ENCODE results near the gene BLACAT1. TPM values are rescaled to one million over a fixed set of nuclear protein-coding genes. Genes with fewer than 3 reads are reported as not detected.

The BLACAT1 gene
- total RNA-seq (ENCODE audit: unreplicated experiment), result 1.1 TPM
- long read RNA-seq, result 0 reads

GRCh38 chr1:205455581-205456382 lies at the start of gene BLACAT1:
TSS of gene BLACAT1 (minus strand) at chr1:205456045.
- peak within 1 kb of the TSS; percentile 95 for H3K4me3 Mint-ChIP-seq (ENCODE audit: unreplicated experiment)
- H3K27ac Mint-ChIP-seq (ENCODE audit: unreplicated experiment), result peak within 1 kb of the TSS; percentile 75
- TF ChIP-seq, protein P1, sequence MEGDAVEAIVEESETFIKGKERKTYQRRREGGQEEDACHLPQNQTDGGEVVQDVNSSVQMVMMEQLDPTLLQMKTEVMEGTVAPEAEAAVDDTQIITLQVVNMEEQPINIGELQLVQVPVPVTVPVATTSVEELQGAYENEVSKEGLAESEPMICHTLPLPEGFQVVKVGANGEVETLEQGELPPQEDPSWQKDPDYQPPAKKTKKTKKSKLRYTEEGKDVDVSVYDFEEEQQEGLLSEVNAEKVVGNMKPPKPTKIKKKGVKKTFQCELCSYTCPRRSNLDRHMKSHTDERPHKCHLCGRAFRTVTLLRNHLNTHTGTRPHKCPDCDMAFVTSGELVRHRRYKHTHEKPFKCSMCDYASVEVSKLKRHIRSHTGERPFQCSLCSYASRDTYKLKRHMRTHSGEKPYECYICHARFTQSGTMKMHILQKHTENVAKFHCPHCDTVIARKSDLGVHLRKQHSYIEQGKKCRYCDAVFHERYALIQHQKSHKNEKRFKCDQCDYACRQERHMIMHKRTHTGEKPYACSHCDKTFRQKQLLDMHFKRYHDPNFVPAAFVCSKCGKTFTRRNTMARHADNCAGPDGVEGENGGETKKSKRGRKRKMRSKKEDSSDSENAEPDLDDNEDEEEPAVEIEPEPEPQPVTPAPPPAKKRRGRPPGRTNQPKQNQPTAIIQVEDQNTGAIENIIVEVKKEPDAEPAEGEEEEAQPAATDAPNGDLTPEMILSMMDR (IDR thresholded peaks at IDR 0.05; ENCODE audit: partially characterized antibody, unreplicated experiment), result no peak
- H3K4me1 Mint-ChIP-seq (ENCODE audit: low read depth, unreplicated experiment), result peaks cover 4% of the 10 kb centered on the region
- no peaks in the 10 kb centered on the region for H3K36me3 Mint-ChIP-seq (ENCODE audit: unreplicated experiment)
- H3K27me3 Mint-ChIP-seq (ENCODE audit: unreplicated experiment), result peaks cover 14% of the 10 kb centered on the region
- peaks cover 13% of the 10 kb centered on the region for H3K9me3 Mint-ChIP-seq (ENCODE audit: unreplicated experiment)
- DNase-seq, result no peak

DNA sequence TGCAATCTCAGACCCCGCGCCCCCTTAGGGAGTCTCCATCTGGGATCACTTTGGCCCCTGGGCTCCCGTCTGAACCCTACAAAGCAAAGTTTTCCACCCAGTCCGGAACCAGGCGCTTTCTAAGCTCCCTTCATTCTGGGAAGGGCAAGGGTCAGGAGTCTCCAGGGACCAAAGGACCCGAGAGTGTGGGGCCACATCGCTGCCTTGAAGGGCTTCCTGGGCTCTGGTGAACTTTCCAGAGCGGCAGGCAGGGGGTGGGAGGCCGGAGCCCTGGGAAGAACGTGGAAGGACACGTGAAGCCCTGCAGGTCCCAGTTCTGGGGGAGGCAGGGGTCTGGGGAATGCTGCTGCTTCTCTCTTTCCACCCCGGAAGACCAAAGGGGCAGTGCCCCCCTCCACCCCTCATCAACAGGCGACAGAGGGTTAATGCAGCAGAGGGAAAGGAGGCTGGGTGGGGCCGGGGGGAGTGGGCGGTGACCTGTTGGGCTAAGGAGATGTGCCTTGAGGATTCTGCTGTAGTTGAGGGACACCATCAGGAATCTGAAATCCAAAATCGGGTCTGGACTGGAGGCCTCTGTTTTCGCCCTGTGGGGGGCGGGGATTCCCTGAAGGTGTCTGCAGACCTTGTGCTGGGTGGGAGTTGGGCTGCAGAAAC lies 49.4 kb upstream of the BLACAT1 start:
- Mint-ChIP-seq H3K27ac (ENCODE audit: unreplicated experiment) (no peak overlapping the region), H3K4me1 (ENCODE audit: low read depth, unreplicated experiment) (peaks cover 11% of the 10 kb centered on the region), H3K9me3 (ENCODE audit: unreplicated experiment) (peaks cover 5% of the 10 kb centered on the region), H3K27me3 (ENCODE audit: unreplicated experiment) (peaks cover 11% of the 10 kb centered on the region), H3K36me3 (ENCODE audit: unreplicated experiment) (no peaks in the 10 kb centered on the region), H3K4me3 (ENCODE audit: unreplicated experiment) (peak overlapping the region; percentile 79)
- TF ChIP-seq, protein P1 (IDR thresholded peaks at IDR 0.05; ENCODE audit: partially characterized antibody, unreplicated experiment), result no peak
- no peak for DNase-seq

- H3K27ac Mint-ChIP-seq (ENCODE audit: unreplicated experiment), result no peak within 1 kb of the TSS
Observed at GRCh38 chr1:205504311-205505075, 48.6 kb upstream of the BLACAT1 start, which contains the start of gene CDK18. TSS of gene CDK18 (plus strand) at chr1:205504669. CDS start at chr1:205523168, 18,499 bp downstream.

GRCh38 chr1:205502992-205503391 lies 47.1 kb upstream of the BLACAT1 start:
- Mint-ChIP-seq H3K4me3 (ENCODE audit: unreplicated experiment) (no peak overlapping the region), H3K27ac (ENCODE audit: unreplicated experiment) (no peak overlapping the region), H3K36me3 (ENCODE audit: unreplicated experiment) (no peaks in the 10 kb centered on the region), H3K4me1 (ENCODE audit: low read depth, unreplicated experiment) (peaks cover 7% of the 10 kb centered on the region), H3K27me3 (ENCODE audit: unreplicated experiment) (peaks cover 14% of the 10 kb centered on the region), H3K9me3 (ENCODE audit: unreplicated experiment) (peaks cover 5% of the 10 kb centered on the region)
- DNase-seq, result no peak
- TF ChIP-seq, protein P1 (IDR thresholded peaks at IDR 0.05; ENCODE audit: partially characterized antibody, unreplicated experiment), result no peak

More at GRCh38 chr1:205504311-205505075, 48.6 kb upstream of the BLACAT1 start, which contains the start of gene CDK18:
- TF ChIP-seq, protein P1 (IDR thresholded peaks at IDR 0.05; ENCODE audit: partially characterized antibody, unreplicated experiment), result no peak
- Mint-ChIP-seq H3K4me3 (ENCODE audit: unreplicated experiment) (peak within 1 kb of the TSS; percentile 79), H3K4me1 (ENCODE audit: low read depth, unreplicated experiment) (peaks cover 11% of the 10 kb centered on the region), H3K27me3 (ENCODE audit: unreplicated experiment) (peaks cover 11% of the 10 kb centered on the region), H3K9me3 (ENCODE audit: unreplicated experiment) (peaks cover 5% of the 10 kb centered on the region), H3K36me3 (ENCODE audit: unreplicated experiment) (no peaks in the 10 kb centered on the region)
- DNase-seq, result no peak

Data from glutamatergic neuron (in vitro differentiated cells).